Fibroblast of skin of right biceps (primary cell): ENCODE measurements around the gene C11orf91.
"Not testable (repeated sequence)": the region's sequence is repeated elsewhere in the genome, so short reads cannot be mapped to it uniquely, and the experiment has no call there.

Source experiments
- DNase-seq: peaks from one replicate; pipeline ENCODE4 v3.0.0-alpha.2; 2013

The C11orf91 gene

DNA sequence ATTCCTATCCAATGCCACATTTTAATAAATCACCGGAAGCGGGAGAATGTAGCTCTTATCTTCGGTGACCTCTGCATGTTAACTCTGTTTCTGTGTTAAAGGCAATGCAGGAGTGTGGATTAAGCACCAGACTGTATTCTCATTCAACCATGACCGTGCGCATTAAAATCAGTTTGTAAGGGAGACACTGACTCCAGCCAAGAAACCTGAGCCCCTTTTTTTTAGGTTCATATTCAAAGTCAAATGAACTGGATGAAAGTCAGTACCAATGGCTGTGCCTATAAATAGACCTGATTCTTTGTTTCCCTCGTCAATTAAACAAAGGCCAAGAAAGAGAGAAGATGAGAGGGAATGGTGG, 32.2 kb downstream of the C11orf91 start:
- no peak for DNase-seq

DNA sequence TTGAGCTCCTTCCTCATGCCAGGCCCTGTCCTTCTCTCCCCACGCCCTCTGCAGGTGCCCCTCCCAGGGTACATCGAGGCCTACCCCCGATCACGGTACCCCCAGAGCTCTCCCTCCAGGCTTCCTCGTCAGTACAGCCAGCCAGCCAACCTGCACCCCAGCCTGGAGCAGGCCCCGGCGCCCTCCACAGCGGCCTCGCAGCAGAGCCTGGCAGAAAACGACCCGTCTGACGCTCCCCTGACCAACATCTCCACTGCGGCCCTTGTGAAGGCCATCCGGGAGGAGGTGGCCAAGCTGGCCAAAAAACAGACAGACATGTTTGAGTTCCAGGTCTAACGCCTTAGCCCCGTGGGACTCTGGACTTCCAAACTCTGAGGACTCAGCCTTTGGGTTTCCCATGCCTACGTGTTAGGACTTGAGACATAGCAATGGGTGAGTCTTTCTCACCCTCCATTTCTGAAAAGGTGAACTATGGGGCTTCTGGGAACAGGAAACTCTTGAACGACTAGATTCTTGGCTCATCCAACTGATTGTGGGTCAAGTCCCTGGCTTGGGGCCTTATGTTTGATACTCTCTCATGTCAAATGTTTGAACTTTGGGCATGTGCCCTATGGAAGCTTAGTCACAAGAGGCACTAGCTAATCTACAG, 32.7 kb downstream of the C11orf91 start:
- no peak for DNase-seq

DNA sequence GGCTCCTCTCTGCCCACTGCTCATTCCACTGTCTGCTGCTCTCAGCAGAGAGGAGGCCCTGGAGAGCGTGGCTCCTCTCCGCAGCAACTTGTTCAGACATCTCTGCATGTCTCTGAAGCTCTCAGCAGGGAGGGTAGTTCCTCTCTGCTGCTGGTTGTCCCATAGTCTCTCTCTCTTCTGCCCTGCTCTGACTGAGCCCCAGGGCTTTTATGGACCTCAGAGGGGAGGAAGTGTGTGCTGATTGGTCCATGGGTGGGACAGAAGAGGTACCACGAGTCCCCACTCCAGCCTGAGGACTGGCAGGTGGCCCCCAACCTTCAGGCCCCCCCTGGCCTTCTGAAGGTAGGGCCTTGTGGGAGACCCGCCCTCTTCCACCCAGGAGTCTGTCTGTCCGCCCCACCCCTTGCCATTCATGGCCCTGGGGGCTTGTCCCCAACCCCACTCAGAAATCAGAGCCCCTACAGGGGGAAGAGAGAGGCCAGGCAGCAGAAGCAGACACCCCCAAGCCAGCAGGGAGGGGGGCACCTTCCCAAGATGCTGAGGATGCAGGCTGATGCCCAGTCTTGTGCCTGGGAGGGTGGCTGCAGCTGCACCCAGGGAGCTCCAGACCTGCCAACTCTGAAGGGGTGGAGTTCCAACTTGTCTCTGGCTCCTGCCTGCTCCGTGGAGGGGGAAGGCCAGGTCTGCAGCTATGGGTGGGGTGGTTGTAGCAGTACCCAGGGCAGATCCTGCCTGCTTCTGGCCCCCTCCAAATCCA, 35.1 kb downstream of the C11orf91 start:
- no peak for DNase-seq

DNA sequence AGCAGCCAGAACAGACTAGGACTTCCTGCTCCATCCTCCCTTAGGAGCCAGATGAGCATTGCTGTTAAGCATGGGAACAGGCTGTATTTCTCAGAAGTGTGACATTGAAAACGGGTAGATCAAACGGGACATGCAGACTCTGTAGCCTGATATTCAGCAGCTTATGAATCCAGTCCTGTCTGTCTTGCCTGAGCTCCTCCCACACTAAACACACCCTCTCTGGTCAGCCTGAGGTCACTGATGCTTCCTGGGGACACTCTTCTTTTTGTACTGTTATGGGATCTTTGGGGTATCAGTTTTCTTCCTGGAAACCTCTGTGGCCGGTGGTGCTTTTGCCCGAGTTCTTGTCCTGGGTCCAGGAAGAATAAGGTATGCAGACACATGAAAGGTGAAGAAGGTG, 35.8 kb downstream of the C11orf91 start:
- DNase-seq = no peak

DNA sequence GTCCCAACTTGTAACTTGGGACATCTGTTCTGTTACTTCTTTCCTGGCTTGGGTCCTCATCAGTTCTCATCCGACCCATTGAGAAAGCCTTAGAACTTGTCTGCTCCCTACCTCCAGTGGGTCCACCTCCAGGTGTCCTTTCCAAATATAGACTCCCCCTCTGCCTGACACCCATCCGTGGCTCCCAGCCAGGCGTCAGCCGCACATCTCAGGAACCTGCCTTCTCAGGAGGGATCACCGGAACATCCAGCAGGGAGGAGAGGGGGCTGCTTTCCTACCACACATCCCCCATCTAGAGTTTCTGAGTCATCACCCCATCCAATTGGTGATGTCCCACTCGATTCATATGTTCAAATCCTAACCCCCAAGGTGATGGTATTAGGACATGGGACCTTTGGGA, 36.5 kb downstream of the C11orf91 start:
- no peak for DNase-seq

DNA sequence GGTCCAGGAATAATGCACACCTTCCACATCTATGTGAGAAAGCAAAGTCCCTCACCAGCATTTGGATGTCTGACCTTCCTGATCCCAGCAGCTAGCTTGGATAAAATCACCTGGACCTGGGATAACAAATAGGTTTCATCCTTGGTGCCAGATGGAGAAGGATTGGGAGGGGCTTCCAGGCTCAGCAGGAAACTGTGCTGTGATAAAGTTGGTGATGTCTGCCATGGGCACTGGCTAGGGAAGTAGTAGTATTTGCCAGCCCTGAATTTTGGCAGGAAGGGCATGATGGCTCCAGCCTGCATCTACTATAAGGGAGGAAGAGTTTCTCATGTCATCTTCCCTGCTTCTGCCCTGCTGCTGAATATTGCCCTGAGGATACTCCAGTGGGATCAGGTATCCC, 37.5 kb downstream of the C11orf91 start:
- no peak for DNase-seq

DNA sequence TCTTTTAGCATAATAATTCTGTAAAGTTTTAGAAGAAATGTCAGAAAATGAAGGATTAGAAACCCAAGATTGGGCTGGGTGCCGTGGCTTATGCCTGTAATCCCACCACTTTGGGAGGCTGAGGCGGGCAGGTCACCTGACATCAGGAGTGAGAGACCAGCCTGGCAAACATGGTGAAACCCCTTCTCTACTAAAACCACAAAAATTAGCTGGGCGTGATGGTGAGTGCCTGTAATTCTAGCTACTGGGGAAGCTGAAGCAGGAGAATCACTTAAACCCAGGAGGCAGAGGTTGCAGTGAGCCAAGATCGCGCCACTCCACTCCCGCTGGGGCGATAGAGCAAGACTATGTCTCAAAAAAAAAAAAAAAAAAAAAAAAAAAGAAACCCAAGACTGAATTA, 39.1 kb downstream of the C11orf91 start:
- DNase-seq = not testable (repeated sequence)

DNA sequence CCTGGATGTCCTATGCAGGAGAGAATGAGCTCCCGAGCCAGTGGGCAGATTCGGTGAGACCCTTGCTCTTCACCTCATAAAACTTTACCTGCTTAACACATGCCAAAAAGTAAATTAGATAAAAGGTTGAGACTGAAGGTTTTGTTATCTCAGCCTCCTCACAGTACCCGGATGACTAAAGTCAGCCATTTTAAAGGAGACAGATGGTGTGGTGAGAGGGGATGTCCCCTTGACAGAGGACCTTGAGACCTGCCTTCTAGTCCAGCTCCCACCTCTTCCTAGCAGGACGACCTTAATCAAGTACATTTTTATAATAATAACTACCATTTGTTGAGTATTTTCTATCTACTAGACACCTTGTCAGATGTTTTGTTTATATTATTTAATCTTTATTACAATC, 39.7 kb downstream of the C11orf91 start:
- DNase-seq = no peak

DNA sequence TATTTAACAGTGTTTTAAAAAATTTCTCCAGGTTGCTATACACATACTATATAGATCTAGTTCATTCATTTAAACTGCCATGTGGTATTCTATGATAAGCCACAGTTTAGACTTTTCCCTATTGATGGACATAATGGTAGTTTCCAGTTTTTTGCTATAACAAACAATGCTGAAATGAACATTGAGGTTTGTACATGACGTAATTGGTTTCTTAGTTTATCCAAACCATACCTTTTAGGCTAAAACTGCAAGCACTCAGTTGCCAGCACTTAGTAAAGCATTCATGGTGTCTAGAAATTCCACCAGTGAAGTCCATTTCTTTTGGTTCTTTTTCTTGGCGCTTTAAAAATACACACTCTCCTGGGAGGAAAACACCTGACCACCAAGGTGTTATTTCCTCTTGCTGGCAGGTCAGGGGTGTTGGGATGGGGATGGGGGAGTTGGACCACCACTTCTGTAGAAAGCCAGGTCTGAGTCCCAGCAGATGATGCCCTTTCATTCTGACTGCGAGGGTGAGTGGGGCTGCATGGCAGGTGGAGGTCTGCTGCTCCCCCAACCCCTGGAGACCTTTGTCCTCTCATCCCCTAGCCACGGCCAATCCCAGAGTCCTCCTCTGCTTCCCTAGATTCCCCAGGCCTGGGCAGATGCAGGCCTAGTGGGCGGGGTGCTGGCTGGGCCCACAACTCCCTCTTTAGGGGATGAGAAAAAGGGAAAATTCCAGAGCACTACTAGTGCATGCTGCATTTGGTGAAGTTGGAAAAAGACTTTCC, 41.1 kb downstream of the C11orf91 start:
- no peak for DNase-seq

DNA sequence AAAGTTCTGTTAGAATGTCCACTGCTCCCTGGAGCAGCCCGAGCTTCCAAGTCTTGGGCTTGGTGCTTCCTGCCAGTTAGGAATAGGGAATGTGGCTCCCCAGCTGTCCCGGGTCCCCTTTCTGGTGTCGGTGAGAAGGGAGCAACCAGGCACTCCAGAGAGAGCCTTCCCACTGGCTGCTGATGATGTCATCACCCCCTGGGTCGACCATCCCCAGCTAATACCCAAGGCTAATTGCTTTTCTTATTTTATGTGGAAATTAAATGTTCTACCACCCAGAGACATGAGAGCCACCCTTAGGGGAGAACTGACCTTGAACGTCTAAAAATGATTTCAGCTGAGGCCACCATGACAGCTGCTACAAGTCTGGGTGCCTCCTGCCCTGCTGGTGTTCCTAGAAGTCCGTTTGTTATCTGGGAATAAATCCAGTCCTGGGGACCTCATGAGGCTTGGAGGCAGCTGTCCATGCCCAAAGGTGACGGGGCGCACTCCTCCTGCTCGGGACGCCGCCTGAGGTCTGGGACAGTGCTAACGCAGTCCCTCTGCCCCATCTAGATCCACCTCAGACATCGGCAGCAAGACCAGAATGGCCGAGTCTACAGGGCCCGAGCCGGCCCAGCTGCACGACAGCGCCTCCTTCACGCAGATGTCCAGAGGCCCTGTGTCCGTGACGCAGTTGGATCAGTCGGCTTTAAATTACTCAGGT, 42.3 kb downstream of the C11orf91 start:
- no peak for DNase-seq

DNA sequence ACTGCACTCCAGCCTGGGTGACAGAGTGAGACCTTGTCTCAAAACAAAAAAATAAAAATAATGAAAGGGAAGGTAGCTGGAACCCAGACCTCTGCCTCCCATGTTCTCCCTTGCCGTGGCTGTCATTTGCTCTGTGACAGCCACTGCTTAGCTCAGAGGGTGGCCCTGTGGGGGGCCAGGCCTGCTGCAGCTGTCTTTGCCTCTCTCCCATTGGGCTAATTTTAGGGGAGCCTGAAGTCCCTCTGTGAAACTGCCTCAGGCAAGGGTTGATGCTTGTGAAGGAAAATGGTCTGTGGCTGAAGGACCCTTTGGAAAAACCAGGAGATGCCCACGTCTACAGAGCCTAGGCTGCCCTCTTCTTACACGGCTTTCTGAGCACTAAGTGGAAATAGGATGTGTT, 42.9 kb downstream of the C11orf91 start:
- DNase-seq = no peak

DNA sequence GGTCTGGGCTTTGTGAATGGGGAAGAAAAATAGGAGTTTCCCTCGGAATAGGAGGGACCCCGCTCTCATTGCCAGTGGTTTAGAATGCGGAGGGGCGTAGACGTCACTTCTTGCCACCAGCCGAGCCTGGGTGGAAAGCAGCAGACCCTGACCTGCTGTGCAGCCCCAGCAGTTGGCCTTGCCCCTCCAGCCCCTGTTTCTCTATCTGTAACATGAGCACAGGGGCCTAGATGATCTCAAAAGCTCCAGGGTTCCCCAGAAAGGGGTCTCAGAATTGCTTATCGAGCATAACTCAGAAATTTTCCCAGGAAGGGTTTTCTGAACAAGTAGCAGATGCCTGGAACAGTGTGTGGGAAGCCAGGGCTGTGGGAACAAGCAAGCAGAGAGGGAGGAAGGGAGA, 43.9 kb downstream of the C11orf91 start:
- DNase-seq = no peak

DNA sequence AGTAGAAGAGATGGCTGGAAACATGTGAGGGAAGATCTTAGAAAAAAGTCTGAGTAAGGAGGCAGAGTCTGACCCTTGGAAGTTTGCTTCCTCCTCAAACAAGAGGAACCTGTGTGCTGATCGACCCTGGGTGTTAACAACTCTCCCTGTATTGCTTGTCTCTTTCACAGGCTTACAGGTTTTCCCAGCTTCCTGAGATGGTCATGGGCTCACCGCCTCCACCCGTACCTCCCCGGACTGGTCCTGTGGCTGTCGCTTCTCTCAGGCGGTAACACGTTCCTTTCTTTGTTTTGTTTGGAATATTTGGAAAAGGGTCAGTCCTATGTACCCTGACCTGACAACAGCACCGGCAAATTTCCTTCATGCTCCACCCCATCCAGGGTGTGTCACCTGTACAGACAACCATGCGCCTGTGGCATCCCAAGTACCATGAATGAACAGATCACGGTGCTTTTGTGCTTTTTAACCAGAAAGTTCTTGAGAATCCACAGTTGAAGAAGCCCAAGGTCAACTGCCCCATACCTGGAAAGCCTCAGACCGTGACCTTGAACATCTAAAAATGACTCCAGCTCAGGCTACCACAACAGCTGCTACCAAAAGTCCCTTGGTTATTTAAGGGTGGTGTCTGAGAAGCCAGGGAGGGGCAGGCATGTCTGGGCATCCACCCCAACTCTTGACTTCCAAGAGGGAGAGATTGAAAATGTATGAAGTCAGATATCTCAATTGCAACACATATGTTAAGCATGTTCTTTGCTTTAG, 44.6 kb downstream of the C11orf91 start:
- DNase-seq = no peak

DNA sequence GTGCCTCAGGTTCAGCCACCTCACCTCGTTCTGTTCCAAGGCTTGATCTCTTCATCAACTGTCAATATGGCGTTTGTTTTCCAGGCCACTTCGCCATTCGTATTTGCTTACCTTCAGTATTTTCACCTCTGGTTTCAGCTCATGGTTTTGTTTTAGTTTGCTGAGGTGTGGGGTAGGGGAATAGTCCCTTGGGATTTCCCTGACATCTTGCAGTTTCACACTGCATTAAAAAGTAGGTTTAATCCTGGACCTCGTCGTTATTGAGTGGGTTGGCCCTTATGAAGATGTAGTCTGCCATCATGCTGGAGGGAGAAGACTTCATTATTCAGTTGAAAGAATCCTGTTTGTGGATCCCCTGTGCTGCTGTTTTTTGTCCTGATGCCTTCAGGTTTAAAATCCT, 46.0 kb downstream of the C11orf91 start:
- no peak for DNase-seq

DNA sequence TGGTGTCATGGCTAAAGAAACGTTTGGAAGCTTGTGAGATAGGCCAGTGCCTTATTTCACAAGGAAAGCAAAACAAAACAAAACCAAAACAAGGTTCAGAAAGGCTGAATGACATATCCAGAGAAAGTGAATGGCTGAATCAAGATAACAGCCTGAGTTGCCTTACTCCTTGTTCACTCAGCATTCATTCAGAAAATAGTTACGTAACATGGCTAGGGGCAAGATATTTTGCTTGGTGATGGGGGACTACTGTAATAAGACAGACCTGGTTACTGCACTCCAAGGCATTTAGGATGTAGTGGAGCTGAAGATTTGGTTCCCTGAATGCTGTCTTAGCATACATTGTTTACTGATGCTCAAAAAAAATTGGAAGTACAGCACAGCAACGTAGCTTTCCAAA, 47.7 kb downstream of the C11orf91 start:
- DNase-seq = no peak

DNA sequence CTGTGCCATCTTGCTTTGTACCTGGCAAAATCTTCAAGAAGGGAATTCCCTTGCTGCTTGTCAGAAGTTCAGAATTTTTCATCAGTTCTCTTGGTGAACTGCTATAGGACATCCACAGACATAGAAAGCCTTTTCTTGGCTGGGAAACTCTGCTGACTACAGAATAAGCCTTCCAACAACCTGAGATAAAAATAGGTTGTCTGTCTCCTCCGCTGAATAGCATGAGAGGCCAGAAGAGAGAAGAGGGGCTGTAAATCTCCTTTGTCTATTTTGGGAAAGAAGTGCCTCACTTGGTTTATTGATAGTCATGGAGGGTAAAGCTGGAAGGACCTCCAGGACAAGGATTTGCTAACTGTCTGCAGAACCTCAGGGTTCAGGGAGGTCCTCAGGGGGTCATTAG, 48.2 kb downstream of the C11orf91 start:
- DNase-seq = no peak

DNA sequence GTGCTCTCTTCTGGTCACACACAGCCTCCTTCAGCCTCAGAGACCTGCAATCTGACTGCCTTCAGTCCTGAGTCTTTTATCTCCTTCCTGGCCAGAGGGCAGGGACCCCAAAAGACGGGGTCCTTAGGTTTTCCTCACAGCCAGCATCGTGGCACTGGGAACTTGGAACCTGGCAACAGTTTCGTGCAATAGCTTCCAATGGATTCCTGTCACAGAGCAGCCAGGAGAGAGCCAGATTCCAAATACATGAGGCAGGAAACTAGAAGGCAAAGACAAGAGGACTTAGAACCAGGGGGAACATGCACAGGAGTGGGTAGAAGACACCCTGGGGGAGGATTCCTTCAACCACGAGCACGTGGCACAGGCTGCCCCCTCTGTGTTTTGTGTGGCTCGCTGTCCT, 48.6 kb downstream of the C11orf91 start:
- DNase-seq = peak; percentile 37

DNA sequence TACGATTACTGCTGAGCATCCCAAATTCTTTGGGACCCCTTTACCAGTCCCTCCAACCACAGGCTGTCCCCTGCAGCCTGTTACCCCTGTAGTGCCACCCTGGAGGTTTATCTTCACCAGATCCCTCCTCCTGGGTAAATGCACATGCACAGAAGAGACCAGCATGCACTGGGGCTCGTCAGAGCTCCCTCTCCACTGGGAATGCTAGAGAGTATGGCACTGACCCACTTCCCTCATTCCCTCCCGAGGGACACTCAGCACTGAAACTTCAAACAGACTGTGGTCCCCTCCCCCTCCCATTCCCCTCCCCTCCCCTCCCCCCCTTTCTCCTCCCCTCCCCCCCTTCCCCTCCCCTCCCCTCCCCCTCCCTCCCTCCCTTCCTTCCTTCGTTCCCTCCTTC, 49.1 kb downstream of the C11orf91 start:
- DNase-seq = peak; percentile 25

DNA sequence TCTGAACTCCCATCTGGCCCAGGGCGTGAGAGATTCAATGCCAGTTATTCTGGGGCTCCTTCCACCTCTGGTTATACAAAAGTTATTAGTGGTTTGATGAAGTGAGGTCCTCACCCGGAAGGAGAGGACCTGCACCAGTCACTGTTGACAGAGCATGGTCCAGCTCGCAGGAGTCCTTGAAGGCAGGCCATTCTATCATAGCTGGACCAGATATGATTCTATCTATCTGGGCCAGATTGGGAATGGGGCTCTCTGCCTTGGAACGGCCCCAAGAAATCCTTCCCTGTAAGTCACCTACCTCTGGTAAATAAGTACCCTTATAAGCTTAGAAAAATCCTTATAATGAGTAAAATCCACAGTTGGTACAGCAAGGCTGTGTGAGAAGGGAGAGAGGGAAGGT, 50.7 kb downstream of the C11orf91 start:
- DNase-seq = no peak
